HUES6 (cell line): ENCODE data around the gene HTR7.
"Not testable (repeated sequence)": the region's sequence is repeated elsewhere in the genome, so short reads cannot be mapped to it uniquely, and the experiment has no call there.

Experiments
- H3K27ac ChIP-seq: 2 replicates; pipeline ENCODE4 v1.7.0; 2013; ENCODE audit warnings: low read depth, mild to moderate bottlenecking, low read length, inconsistent platforms
- H3K27me3 ChIP-seq: 2 replicates; pipeline ENCODE4 v1.6.1; 2013; ENCODE audit warnings: low read length; ENCODE audit not compliant: control insufficient read depth, insufficient read depth
- H3K36me3 ChIP-seq: 2 replicates; pipeline ENCODE4 v1.6.1; 2013; ENCODE audit warnings: low read length; ENCODE audit not compliant: control insufficient read depth, insufficient read depth
- H3K4me1 ChIP-seq: 2 replicates; pipeline ENCODE4 v1.6.1; 2013; ENCODE audit warnings: low read length; ENCODE audit not compliant: control insufficient read depth, insufficient read depth
- H3K4me3 ChIP-seq: 2 replicates; pipeline ENCODE4 v1.5.1; 2013; ENCODE audit warnings: low read depth, low read length
- H3K9ac ChIP-seq: one replicate; pipeline ENCODE4 v1.6.1; 2013; ENCODE audit warnings: mild to moderate bottlenecking, low read length
- H3K9me3 ChIP-seq: 2 replicates; pipeline ENCODE4 v1.6.1; 2013; ENCODE audit warnings: low read depth, low read length; ENCODE audit not compliant: control insufficient read depth, insufficient read depth

HTR7 gene

GRCh38 chr10:90832111-90832510 is 25.7 kb downstream of the HTR7 start:
- H3K9ac ChIP-seq = no peak overlapping the region
- H3K27me3 ChIP-seq = no peaks in the 10 kb centered on the region
- no peaks in the 10 kb centered on the region for H3K4me1 ChIP-seq
- H3K9me3 ChIP-seq = peaks cover 26% of the 10 kb centered on the region
- no peaks in the 10 kb centered on the region; the same call in 1 of the 2 replicates for H3K36me3 ChIP-seq
- no peak overlapping the region for H3K4me3 ChIP-seq
- no peak overlapping the region for H3K27ac ChIP-seq

DNA sequence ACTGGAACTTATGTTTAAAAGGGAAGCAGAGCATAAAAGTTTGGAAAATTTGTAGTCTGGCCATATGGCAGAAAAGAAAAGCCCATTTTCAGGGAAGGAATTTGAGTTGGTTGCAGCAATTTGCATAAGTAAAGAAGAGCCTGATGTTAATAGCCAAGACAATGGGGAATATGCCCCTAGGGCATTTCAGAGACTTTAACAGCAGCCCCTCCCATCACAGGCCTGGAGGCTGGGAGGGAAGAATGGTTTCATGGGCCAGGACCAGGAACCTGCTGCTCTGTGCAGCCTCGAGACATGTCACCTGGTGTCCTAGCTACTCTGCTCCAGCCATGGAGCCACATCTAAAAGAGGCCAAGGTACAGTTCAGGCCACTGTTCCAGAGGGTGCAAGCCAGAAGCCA is 35.3 kb downstream of the HTR7 start:
- Histone ChIP-seq H3K4me3 (no peak overlapping the region), H3K9ac (no peak overlapping the region), H3K27ac (no peak overlapping the region), H3K9me3 (peaks cover 52% of the 10 kb centered on the region), H3K4me1 (no peaks in the 10 kb centered on the region), H3K36me3 (peaks cover 18% of the 10 kb centered on the region; the same call in 1 of the 2 replicates), H3K27me3 (no peaks in the 10 kb centered on the region)

- H3K9ac ChIP-seq, H3K27me3 ChIP-seq, H3K4me3 ChIP-seq, H3K27ac ChIP-seq, H3K4me1 ChIP-seq: not testable (repeated sequence)
- Histone ChIP-seq H3K9me3 (peaks cover 52% of the 10 kb centered on the region), H3K36me3 (peaks cover 18% of the 10 kb centered on the region; the same call in 1 of the 2 replicates)
These were observed 36.0 kb downstream of the HTR7 start for GRCh38 chr10:90821864-90822263.

- Histone ChIP-seq H3K27me3 (no peaks in the 10 kb centered on the region), H3K9ac (no peak overlapping the region), H3K27ac (no peak overlapping the region; the same call in 1 of the 2 replicates), H3K4me3 (no peak overlapping the region), H3K36me3 (peaks cover 16% of the 10 kb centered on the region; the same call in 1 of the 2 replicates), H3K4me1 (peaks cover 9% of the 10 kb centered on the region; the same call in 1 of the 2 replicates), H3K9me3 (peaks cover 47% of the 10 kb centered on the region)
These were observed 37.9 kb downstream of the HTR7 start for GRCh38 chr10:90819911-90820310.

DNA sequence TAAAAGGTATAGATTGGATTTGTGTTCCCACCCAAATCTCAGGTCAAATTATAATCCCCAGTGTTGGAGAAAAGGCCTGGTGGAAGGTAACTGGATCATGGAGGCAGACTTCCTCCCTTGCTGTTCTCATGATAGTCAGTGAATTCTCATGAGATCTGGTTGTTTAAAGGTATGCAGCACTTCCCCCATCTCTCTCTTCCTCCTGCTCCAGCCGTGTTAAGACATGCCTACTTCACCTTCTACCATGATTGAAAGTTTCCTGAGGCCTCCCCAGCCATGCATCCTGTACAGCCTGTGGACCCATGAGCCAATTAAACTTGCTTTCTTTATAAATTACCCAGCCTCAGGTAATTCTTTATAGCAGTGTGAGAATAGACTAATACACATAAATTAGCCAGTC is 39.1 kb downstream of the HTR7 start:
- H3K9me3 ChIP-seq = peaks cover 43% of the 10 kb centered on the region
- H3K36me3 ChIP-seq = peaks cover 13% of the 10 kb centered on the region; the same call in 1 of the 2 replicates
- no peaks in the 10 kb centered on the region for H3K27me3 ChIP-seq
- peaks cover 14% of the 10 kb centered on the region; the same call in 1 of the 2 replicates for H3K4me1 ChIP-seq
- no peak overlapping the region for H3K4me3 ChIP-seq
- no peak overlapping the region for H3K9ac ChIP-seq
- H3K27ac ChIP-seq = no peak overlapping the region

DNA sequence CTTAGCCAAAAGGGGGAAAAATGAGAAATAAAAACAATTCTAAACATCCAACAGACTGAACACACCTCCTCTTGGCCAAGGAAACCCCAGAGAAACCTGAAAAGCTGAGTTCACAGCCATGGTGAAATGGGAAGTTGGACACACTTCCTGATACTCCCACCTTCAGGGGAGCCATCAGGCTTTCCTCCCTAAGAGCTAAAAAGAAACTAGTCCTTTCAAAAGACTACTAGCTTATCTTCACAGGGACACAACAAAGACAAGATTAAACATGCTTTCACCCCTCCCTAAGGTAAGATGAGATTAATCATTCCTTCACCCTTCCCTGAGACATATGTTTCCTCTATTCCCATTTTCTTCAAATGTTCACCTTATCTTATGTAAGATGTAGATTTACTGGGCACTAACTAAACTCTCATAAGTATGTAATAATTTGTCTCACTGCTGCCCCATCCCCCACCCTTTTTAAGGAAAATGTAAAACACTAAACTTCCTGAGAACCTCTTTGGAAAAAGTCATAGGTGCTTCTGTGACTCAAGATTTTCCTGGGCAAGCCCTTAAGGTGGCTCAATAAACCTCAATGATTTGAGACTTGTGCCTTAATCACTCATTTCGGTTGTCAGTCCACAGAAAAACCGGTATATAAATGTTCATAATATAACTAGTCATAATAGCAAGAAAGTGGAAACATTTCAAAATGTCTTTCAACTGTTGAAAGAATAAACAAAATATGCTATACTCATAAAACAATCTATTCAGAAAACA is 40.5 kb downstream of the HTR7 start:
- Histone ChIP-seq H3K9ac (no peak overlapping the region), H3K27ac (no peak overlapping the region), H3K4me1 (peaks cover 17% of the 10 kb centered on the region; the same call in 1 of the 2 replicates), H3K27me3 (no peaks in the 10 kb centered on the region), H3K36me3 (peaks cover 12% of the 10 kb centered on the region; the same call in 1 of the 2 replicates), H3K4me3 (no peak overlapping the region), H3K9me3 (peaks cover 31% of the 10 kb centered on the region)

DNA sequence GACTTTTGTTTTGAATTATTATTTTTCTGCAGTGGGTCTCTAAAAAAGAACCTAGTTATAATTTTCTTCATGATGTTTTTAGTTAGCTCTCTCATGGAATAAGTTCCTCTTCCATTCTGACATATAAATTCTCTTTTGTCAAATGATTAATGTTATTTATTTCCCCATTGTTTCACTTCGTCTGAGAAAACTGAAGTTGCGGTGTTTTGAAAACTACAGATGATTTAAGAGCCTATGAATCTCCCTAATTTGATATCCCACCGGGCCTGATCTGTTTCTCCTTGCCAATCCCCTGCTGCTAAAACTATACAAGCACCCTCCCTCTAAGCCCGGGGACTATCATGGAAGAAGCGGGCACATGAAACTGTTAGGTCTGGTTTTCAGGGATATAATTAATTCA is 41.4 kb downstream of the HTR7 start:
- H3K27me3 ChIP-seq = no peaks in the 10 kb centered on the region
- peaks cover 9% of the 10 kb centered on the region; the same call in 1 of the 2 replicates for H3K36me3 ChIP-seq
- peaks cover 17% of the 10 kb centered on the region; the same call in 1 of the 2 replicates for H3K4me1 ChIP-seq

GRCh38 chr10:90813594-90814365 is 44.1 kb downstream of the HTR7 start:
- peak overlapping the region; percentile 8; the same call in 1 of the 2 replicates for H3K4me3 ChIP-seq
- no peaks in the 10 kb centered on the region; the same call in 1 of the 2 replicates for H3K27me3 ChIP-seq
- H3K4me1 ChIP-seq = peaks cover 17% of the 10 kb centered on the region; the same call in 1 of the 2 replicates
- peak overlapping the region; percentile 86 for H3K9ac ChIP-seq
- peaks cover 10% of the 10 kb centered on the region; the same call in 1 of the 2 replicates for H3K9me3 ChIP-seq
- H3K27ac ChIP-seq = peak overlapping the region; percentile 87; the same call in 1 of the 2 replicates
- H3K36me3 ChIP-seq = peaks cover 9% of the 10 kb centered on the region; the same call in 1 of the 2 replicates

More for the DNA sequence above, 41.4 kb downstream of the HTR7 start:
- Histone ChIP-seq H3K9ac (no peak overlapping the region), H3K4me3 (no peak overlapping the region), H3K9me3 (peaks cover 23% of the 10 kb centered on the region), H3K27ac (no peak overlapping the region)

DNA sequence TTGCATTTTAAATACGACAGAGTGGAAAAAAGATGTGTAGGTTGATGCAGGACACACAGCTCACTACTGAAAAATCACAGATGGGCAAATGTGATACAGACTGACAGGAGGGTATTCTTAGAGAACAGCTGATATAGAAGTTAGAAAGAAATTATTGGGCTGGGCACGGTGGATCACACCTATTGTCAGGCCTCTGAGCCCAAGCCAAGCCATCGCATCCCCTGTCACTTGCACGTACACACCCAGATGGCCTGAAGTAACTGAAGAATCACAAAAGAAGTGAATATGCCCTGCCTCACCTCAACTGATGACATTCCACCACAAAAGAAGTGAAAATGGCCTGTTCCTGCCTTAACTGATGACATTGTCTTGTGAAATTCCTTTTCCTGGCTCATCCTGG is 50.7 kb downstream of the HTR7 start:
- H3K4me3 ChIP-seq = peak overlapping the region; percentile 17; the same call in 1 of the 2 replicates
- not testable (repeated sequence) for H3K36me3 ChIP-seq, H3K27me3 ChIP-seq
- peak overlapping the region; percentile 98 for H3K9ac ChIP-seq
- peak overlapping the region; percentile 66; the same call in 1 of the 2 replicates for H3K27ac ChIP-seq
- peaks cover 21% of the 10 kb centered on the region for H3K4me1 ChIP-seq
- H3K9me3 ChIP-seq = peaks cover 26% of the 10 kb centered on the region

GRCh38 chr10:90806677-90807076 is 51.2 kb downstream of the HTR7 start:
- Histone ChIP-seq H3K27me3 (no peaks in the 10 kb centered on the region; the same call in 1 of the 2 replicates), H3K4me1 (peaks cover 21% of the 10 kb centered on the region), H3K9ac (peak overlapping the region; percentile 98), H3K4me3 (peak overlapping the region; percentile 17; the same call in 1 of the 2 replicates), H3K36me3 (no peaks in the 10 kb centered on the region; the same call in 1 of the 2 replicates), H3K9me3 (peaks cover 29% of the 10 kb centered on the region), H3K27ac (peak overlapping the region; percentile 66; the same call in 1 of the 2 replicates)
